ENCODE results near the gene AMER1.

Gene AMER1

DNA sequence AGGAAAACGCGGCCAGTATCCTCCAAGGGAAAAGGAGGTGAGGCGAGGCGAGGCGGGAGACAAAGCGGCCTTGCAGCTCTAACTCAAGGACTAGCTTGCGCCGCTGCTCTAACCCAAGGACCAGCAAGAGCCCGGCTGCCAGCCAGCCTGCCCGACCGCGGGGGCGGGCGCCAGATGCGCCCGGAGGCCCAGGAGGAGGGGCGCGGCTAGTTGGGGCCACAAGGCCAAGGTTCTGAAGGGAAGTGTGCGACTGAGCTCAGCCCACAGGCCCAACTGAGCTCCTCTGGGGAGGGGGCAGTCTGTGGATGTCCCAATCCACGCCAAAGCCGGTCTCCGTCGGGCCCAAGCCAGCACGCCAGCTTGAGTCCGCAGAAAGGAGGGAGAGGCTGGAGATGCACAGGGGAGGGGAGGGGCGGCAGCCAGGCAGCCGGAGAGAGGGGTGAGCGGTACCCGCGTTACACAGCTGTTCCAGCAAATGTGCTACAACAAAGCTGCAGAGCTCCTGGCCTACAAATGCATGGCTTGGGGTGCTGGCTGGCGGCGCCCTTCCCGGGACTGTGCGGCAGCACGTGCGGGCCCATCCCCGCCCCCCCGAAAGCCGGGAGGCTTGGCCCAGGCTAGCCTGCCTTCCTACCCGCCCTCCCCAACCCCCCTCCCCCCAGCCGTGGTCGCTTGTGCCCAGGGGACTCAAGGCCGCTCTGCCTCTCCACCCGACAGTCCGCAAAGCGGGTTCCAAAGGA, 637 bp downstream of the AMER1 start:
- Histone ChIP-seq H3K27ac (ENCODE audit: low read depth, low read length) (no peak overlapping the region), H3F3A (ENCODE audit: control insufficient read depth, insufficient read depth) (no peaks in the 10 kb centered on the region), H3K36me3 (ENCODE audit: control insufficient read depth, low read length) (no peaks in the 10 kb centered on the region), H3K9me2 (replicated peaks; ENCODE audit: control insufficient read depth, low read length) (no peaks in the 10 kb centered on the region), H3K4me1 (ENCODE audit: control insufficient read depth, low read length) (peaks cover 11% of the 10 kb centered on the region), H3K4me3 (ENCODE audit: low read length) (peak overlapping the region; percentile 81), H3K79me2 (ENCODE audit: control insufficient read depth, low read length) (0 out of 2 replicates have a peak, but pooled peaks cover 2% of the 10 kb centered on the region), H4K20me1 (ENCODE audit: control insufficient read depth, insufficient read depth, low read depth, low read length) (no peaks in the 10 kb centered on the region), H3K9me3 (ENCODE audit: control insufficient read depth, insufficient read depth, low read length) (no peaks in the 10 kb centered on the region), H3K4me2 (ENCODE audit: low read length) (peak overlapping the region; percentile 81), H3K27me3 (ENCODE audit: control insufficient read depth, low read length) (no peaks in the 10 kb centered on the region)
- TF ChIP-seq, protein P1, sequence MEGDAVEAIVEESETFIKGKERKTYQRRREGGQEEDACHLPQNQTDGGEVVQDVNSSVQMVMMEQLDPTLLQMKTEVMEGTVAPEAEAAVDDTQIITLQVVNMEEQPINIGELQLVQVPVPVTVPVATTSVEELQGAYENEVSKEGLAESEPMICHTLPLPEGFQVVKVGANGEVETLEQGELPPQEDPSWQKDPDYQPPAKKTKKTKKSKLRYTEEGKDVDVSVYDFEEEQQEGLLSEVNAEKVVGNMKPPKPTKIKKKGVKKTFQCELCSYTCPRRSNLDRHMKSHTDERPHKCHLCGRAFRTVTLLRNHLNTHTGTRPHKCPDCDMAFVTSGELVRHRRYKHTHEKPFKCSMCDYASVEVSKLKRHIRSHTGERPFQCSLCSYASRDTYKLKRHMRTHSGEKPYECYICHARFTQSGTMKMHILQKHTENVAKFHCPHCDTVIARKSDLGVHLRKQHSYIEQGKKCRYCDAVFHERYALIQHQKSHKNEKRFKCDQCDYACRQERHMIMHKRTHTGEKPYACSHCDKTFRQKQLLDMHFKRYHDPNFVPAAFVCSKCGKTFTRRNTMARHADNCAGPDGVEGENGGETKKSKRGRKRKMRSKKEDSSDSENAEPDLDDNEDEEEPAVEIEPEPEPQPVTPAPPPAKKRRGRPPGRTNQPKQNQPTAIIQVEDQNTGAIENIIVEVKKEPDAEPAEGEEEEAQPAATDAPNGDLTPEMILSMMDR (IDR thresholded peaks at IDR 0.05; ENCODE audit: low read depth, low read length, poor library complexity, severe bottlenecking): no peak
- TF ChIP-seq EZH2phosphoT487 (IDR thresholded peaks at IDR 0.05; ENCODE audit: borderline replicate concordance, low read length): no peak

DNA sequence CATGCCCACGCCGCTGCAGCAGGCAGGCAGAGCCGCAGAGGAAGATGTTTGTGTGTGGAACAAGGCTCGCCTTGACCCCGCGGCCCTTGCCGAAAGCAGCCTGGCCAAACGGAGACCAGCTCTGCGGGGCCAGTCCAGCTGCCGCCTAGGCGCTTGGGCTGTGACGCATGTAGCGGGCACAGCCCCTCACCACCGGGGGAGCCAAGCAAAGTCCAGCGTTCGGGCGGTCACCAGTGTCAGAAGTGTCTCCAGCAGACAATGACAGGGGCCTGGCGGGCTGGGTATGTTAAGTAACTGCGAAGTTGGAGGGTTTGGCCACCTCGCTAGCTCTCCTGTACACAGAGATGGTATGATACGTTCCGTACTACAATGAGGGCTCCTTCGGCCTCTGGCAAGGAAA, 1.3 kb downstream of the AMER1 start:
- 0 out of 2 replicates have a peak, but pooled peaks cover 2% of the 10 kb centered on the region for H3K79me2 ChIP-seq (ENCODE audit: control insufficient read depth, low read length)
- H3K27ac ChIP-seq (ENCODE audit: low read depth, low read length): no peak overlapping the region
- H3K36me3 ChIP-seq (ENCODE audit: control insufficient read depth, low read length): no peaks in the 10 kb centered on the region
- TF ChIP-seq EZH2phosphoT487 (IDR thresholded peaks at IDR 0.05; ENCODE audit: borderline replicate concordance, low read length): no peak
- TF ChIP-seq, protein P1 (IDR thresholded peaks at IDR 0.05; ENCODE audit: low read depth, low read length, poor library complexity, severe bottlenecking): no peak
- peak overlapping the region; percentile 81 for H3K4me3 ChIP-seq (ENCODE audit: low read length)
- H3K27me3 ChIP-seq (ENCODE audit: control insufficient read depth, low read length): no peaks in the 10 kb centered on the region
- no peaks in the 10 kb centered on the region for H3K9me3 ChIP-seq (ENCODE audit: control insufficient read depth, insufficient read depth, low read length)
- H3K4me2 ChIP-seq (ENCODE audit: low read length): peak overlapping the region; percentile 71
- H4K20me1 ChIP-seq (ENCODE audit: control insufficient read depth, insufficient read depth, low read depth, low read length): no peaks in the 10 kb centered on the region
- H3K9me2 ChIP-seq (replicated peaks; ENCODE audit: control insufficient read depth, low read length): no peaks in the 10 kb centered on the region
- H3F3A ChIP-seq (ENCODE audit: control insufficient read depth, insufficient read depth): no peaks in the 10 kb centered on the region
- H3K4me1 ChIP-seq (ENCODE audit: control insufficient read depth, low read length): peaks cover 11% of the 10 kb centered on the region

DNA sequence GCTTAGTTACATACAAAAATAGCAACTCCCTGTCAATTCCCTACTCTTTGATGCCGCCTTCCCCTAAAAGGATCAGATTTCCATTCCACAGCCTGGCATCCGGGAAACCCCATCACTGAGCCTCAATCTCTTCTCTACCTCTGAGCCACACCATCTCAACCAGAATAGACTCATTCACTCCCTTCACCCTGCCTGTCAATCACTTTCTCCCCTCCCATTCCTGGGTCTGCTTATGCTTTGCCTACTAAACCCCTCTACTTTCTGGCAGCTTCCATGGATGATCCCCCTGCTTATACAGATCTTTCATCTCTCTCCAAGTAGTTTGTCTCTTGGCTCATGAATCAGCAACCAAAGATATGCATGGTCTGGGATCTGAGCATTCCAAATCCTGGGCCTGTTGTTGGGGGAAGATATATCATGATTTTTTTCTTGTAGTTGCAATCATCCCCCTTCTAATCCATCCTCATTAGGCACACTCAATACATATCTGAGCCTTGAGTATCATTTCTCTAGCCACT, 2.6 kb downstream of the AMER1 start:
- no peaks in the 10 kb centered on the region for H3K27me3 ChIP-seq (ENCODE audit: control insufficient read depth, low read length)
- H3K4me2 ChIP-seq (ENCODE audit: low read length): no peak overlapping the region
- H3K4me3 ChIP-seq (ENCODE audit: low read length): no peak overlapping the region
- no peaks in the 10 kb centered on the region for H4K20me1 ChIP-seq (ENCODE audit: control insufficient read depth, insufficient read depth, low read depth, low read length)
- H3K36me3 ChIP-seq (ENCODE audit: control insufficient read depth, low read length): no peaks in the 10 kb centered on the region
- H3K9me2 ChIP-seq (replicated peaks; ENCODE audit: control insufficient read depth, low read length): no peaks in the 10 kb centered on the region
- H3K79me2 ChIP-seq (ENCODE audit: control insufficient read depth, low read length): 0 out of 2 replicates have a peak, but pooled peaks cover 2% of the 10 kb centered on the region
- H3K4me1 ChIP-seq (ENCODE audit: control insufficient read depth, low read length): peaks cover 11% of the 10 kb centered on the region
- H3F3A ChIP-seq (ENCODE audit: control insufficient read depth, insufficient read depth): no peaks in the 10 kb centered on the region
- H3K9me3 ChIP-seq (ENCODE audit: control insufficient read depth, insufficient read depth, low read length): no peaks in the 10 kb centered on the region
- no peak overlapping the region for H3K27ac ChIP-seq (ENCODE audit: low read depth, low read length)
- TF ChIP-seq, protein P1 (IDR thresholded peaks at IDR 0.05; ENCODE audit: low read depth, low read length, poor library complexity, severe bottlenecking): no peak

All from DOHH2 (cell line).